Measurements from ENCODE around the gene AGMO. TPM values are rescaled to one million over a fixed set of nuclear protein-coding genes. Genes with fewer than 3 reads are reported as not detected.

The AGMO gene
- total and polyA plus RNA-seq, 7 donors = 0.16 to 0.42 (median 0.36) TPM; not detected in 4

- Histone ChIP-seq H3K27me3 (no peaks in the 10 kb centered on the region), H3K36me3 (no peaks in the 10 kb centered on the region), H3K4me3 (no peak overlapping the region), H3K27ac (no peak overlapping the region), H3K9me3 (no peaks in the 10 kb centered on the region), H3K4me1 (no peaks in the 10 kb centered on the region)
- intact Hi-C loops (cut with DNase I) = no loop called here
- WGBS, 2 donors = 98 to 99% methylated on average over 1 of the region's 1 CpG
- TF ChIP-seq POLR2AphosphoS5 (IDR thresholded peaks at IDR 0.05) (no peak), POLR2A (IDR thresholded peaks at IDR 0.05) (no peak), CTCF (IDR thresholded peaks at IDR 0.05) (no peak), EP300 (IDR thresholded peaks at IDR 0.05) (no peak)
- DNase-seq = no peak
Measured at GRCh38 chr7:15604166-15604565, 42.4 kb upstream of the AGMO start.

- no peaks in the 10 kb centered on the region for H3K9me3 ChIP-seq
- H3K36me3 ChIP-seq = no peaks in the 10 kb centered on the region
- H3K4me1 ChIP-seq = no peaks in the 10 kb centered on the region
- intact Hi-C loops (cut with DNase I) = no loop called here
- H3K4me3 ChIP-seq = no peak overlapping the region
- no peak for DNase-seq
- no peak overlapping the region for H3K27ac ChIP-seq
- H3K27me3 ChIP-seq = no peaks in the 10 kb centered on the region
- no peak for TF ChIP-seq POLR2AphosphoS5 (IDR thresholded peaks at IDR 0.05)
- TF ChIP-seq EP300 (IDR thresholded peaks at IDR 0.05) = no peak
- no peak for TF ChIP-seq POLR2A (IDR thresholded peaks at IDR 0.05)
- TF ChIP-seq CTCF (IDR thresholded peaks at IDR 0.05) = no peak
- WGBS, 2 donors = 70 to 87% methylated on average over 2 of the region's 2 CpGs
Measured at GRCh38 chr7:15603124-15603523, 41.3 kb upstream of the AGMO start.

GRCh38 chr7:15602236-15602635, 40.4 kb upstream of the AGMO start:
- no peaks in the 10 kb centered on the region for H3K9me3 ChIP-seq
- no peak overlapping the region for H3K4me3 ChIP-seq
- intact Hi-C loops (cut with DNase I) = no loop called here
- H3K4me1 ChIP-seq = no peaks in the 10 kb centered on the region
- no peaks in the 10 kb centered on the region for H3K27me3 ChIP-seq
- DNase-seq = no peak
- no peak overlapping the region for H3K27ac ChIP-seq
- TF ChIP-seq POLR2A (IDR thresholded peaks at IDR 0.05) = no peak
- H3K36me3 ChIP-seq = no peaks in the 10 kb centered on the region
- WGBS, 2 donors = 37 to 51% methylated on average over 1 of the region's 1 CpG

GRCh38 chr7:15601175-15601574, 39.4 kb upstream of the AGMO start:
- no peak overlapping the region for H3K27ac ChIP-seq
- no peaks in the 10 kb centered on the region for H3K27me3 ChIP-seq
- 85 to 89% methylated on average over 1 of the region's 1 CpG for WGBS, 2 donors
- H3K36me3 ChIP-seq = no peaks in the 10 kb centered on the region
- intact Hi-C loops (cut with DNase I) = no loop called here
- no peaks in the 10 kb centered on the region for H3K4me1 ChIP-seq
- H3K9me3 ChIP-seq = no peaks in the 10 kb centered on the region
- TF ChIP-seq EP300 (IDR thresholded peaks at IDR 0.05) = no peak
- no peak for TF ChIP-seq POLR2A (IDR thresholded peaks at IDR 0.05)
- TF ChIP-seq CTCF (IDR thresholded peaks at IDR 0.05) = no peak
- TF ChIP-seq POLR2AphosphoS5 (IDR thresholded peaks at IDR 0.05) = no peak
- DNase-seq = no peak
- H3K4me3 ChIP-seq = no peak overlapping the region

GRCh38 chr7:15600298-15600697, 38.5 kb upstream of the AGMO start:
- Histone ChIP-seq H3K27me3 (no peaks in the 10 kb centered on the region), H3K4me3 (no peak overlapping the region), H3K36me3 (no peaks in the 10 kb centered on the region), H3K9me3 (no peaks in the 10 kb centered on the region), H3K4me1 (no peaks in the 10 kb centered on the region), H3K27ac (no peak overlapping the region)
- WGBS, 2 donors = 78 to 83% methylated on average over 4 of the region's 4 CpGs
- no peak for TF ChIP-seq CTCF (IDR thresholded peaks at IDR 0.05)
- TF ChIP-seq POLR2A (IDR thresholded peaks at IDR 0.05) = no peak
- TF ChIP-seq EP300 (IDR thresholded peaks at IDR 0.05) = no peak
- TF ChIP-seq POLR2AphosphoS5 (IDR thresholded peaks at IDR 0.05) = no peak
- intact Hi-C loops (cut with DNase I) = no loop called here
- no peak for DNase-seq
